ENCODE results near the gene ADGRL3.

- no peak for TF ChIP-seq CTCF (IDR thresholded peaks at IDR 0.05)
- TF ChIP-seq EZH2phosphoT487 (IDR thresholded peaks at IDR 0.05), result no peak
These were observed 136.4 kb downstream of the ADGRL3 start for GRCh38 chr4:61336488-61336887.

Data from neural progenitor cell (in vitro differentiated cells).